Endothelial cell of umbilical vein (primary cell): ENCODE results near the gene RAMACL. TPM values are rescaled to one million over a fixed set of nuclear protein-coding genes. Genes with fewer than 3 reads are reported as not detected.

Experiments
- BruUV-seq: library from RNA; stranded (reverse); fragments of 400-500 nt; replicated peaks from 2 replicates; lab custom pipeline; 2021; lab: Mats Ljungman, UMichigan
- CTCF ChIA-PET: fragments of 300-600, 350-600 bp; sonication (Branson Sonifier 250); formaldehyde crosslinking; loops from one replicate; lab custom pipeline; 2021; ENCODE audit warnings: antibody characterized with exemption, inconsistent platforms; lab: Charles Lee
- POLR2A ChIA-PET: fragments of 300-600, 350-600 bp; sonication (Branson Sonifier 250); formaldehyde crosslinking; loops from one replicate; lab custom pipeline; 2021; ENCODE audit warnings: antibody characterized with exemption, inconsistent platforms; lab: Charles Lee
- DNase-seq: peaks from one replicate; pipeline ENCODE4 v3.0.0-alpha.2; 2011; ENCODE audit warnings: low read depth, low spot score
- FAIRE-seq: peaks from 2 replicates; lab custom pipeline; 2011; peaks lifted over from hg19 to GRCh38; lab: Jason Lieb, UNC
- H2AFZ ChIP-seq: 2 replicates; pipeline ENCODE4 v1.6.0; 2012; ENCODE audit warnings: low read depth, low read length, control low read depth, inconsistent platforms
- H3K27ac ChIP-seq: 2 replicates; pipeline ENCODE4 v1.5.1; 2011; ENCODE audit warnings: low read depth, mild to moderate bottlenecking, control low read depth, low read length, moderate library complexity; ENCODE audit not compliant: insufficient read depth
- H3K27me3 ChIP-seq, 2 experiments: 2 replicates each; pipeline versions ENCODE4 v1.6.0 to v1.6.1; 2011; ENCODE audit warnings: low read length in 2 of 2, mixed read lengths in 1 of 2; ENCODE audit not compliant: control insufficient read depth in 2 of 2, insufficient read depth in 2 of 2
- H3K36me3 ChIP-seq, 2 experiments: 2 replicates in 1 of 2; 3 replicates in 1 of 2; pipeline ENCODE4 v1.5.1; 2011; ENCODE audit warnings: low read length in 2 of 2, mild to moderate bottlenecking in 1 of 2, moderate library complexity in 1 of 2; ENCODE audit not compliant: control insufficient read depth in 2 of 2, insufficient read depth in 2 of 2; ENCODE audit errors: extremely low read depth in 1 of 2
- H3K4me1 ChIP-seq: 3 replicates; pipeline ENCODE4 v1.5.1; 2011; ENCODE audit warnings: mild to moderate bottlenecking, low read length; ENCODE audit not compliant: control insufficient read depth, insufficient read depth; ENCODE audit errors: extremely low read depth
- H3K4me2 ChIP-seq: 2 replicates; pipeline ENCODE4 v1.6.1; 2011; ENCODE audit warnings: low read length, control low read depth, mixed read lengths; ENCODE audit not compliant: insufficient read depth
- H3K4me3 ChIP-seq, 3 experiments: fragments of 200-600 bp in 1 of 3; sonication (generic), shearing (Covaris generic) in 1 of 3; replicated peaks in 1 of 3; 2 replicates each; pipeline ENCODE4 v1.5.1; 2011 to 2016; ENCODE audit warnings: control low read depth in 3 of 3, low read length in 3 of 3, mild to moderate bottlenecking in 2 of 3, inconsistent platforms in 1 of 3, low read depth in 1 of 3, moderate library complexity in 1 of 3; ENCODE audit not compliant: insufficient read depth in 1 of 3
- H3K79me2 ChIP-seq: 2 replicates; pipeline ENCODE4 v1.6.0; 2012; ENCODE audit warnings: low read length, inconsistent platforms; ENCODE audit not compliant: control insufficient read depth, insufficient read depth
- H3K9ac ChIP-seq: replicated peaks from 2 replicates; pipeline ENCODE3; 2011; ENCODE audit warnings: low read length, control low read depth; ENCODE audit not compliant: insufficient read depth; ENCODE audit errors: extremely low read depth
- H3K9me1 ChIP-seq: replicated peaks from 3 replicates; pipeline ENCODE4 v1.6.0; 2011; ENCODE audit warnings: mild to moderate bottlenecking, low read length; ENCODE audit not compliant: control insufficient read depth, insufficient read depth; ENCODE audit errors: extremely low read depth
- H3K9me3 ChIP-seq: replicated peaks from 2 replicates; pipeline ENCODE4 v1.5.1; 2012; ENCODE audit warnings: low read length, inconsistent platforms; ENCODE audit not compliant: control insufficient read depth, insufficient read depth
- H4K20me1 ChIP-seq: replicated peaks from 2 replicates; pipeline ENCODE3; 2011; ENCODE audit warnings: mild to moderate bottlenecking, low read length; ENCODE audit not compliant: control insufficient read depth, insufficient read depth; ENCODE audit errors: extremely low read depth
- EZH2 ChIP-seq: IDR thresholded peaks from 2 replicates; pipeline ENCODE4 v1.6.1; 2012; ENCODE audit warnings: borderline replicate concordance, low read depth, mild to moderate bottlenecking, moderate library complexity, low read length, inconsistent platforms; ENCODE audit not compliant: severe bottlenecking
- FOS ChIP-seq: IDR thresholded peaks from 2 replicates; pipeline ENCODE4 v1.6.1; 2011; ENCODE audit warnings: mild to moderate bottlenecking, low read length, moderate library complexity, borderline replicate concordance; ENCODE audit not compliant: insufficient read depth
- GATA2 ChIP-seq: IDR thresholded peaks from 2 replicates; pipeline ENCODE4 v1.7.0; 2011; ENCODE audit warnings: low read depth, mild to moderate bottlenecking, moderate library complexity, mixed read lengths, low read length; ENCODE audit not compliant: insufficient read length, insufficient read depth
- JUN ChIP-seq: IDR thresholded peaks from 2 replicates; pipeline ENCODE4 v1.6.1; 2011; ENCODE audit warnings: borderline replicate concordance, low read depth; ENCODE audit not compliant: insufficient read length, insufficient read depth
- MYC ChIP-seq: IDR thresholded peaks from one replicate; pipeline ENCODE4 v1.6.1; 2011; ENCODE audit warnings: mild to moderate bottlenecking, low read depth, low read length
- POLR2A ChIP-seq: IDR thresholded peaks from 2 replicates; pipeline ENCODE4 v1.6.1; 2012; ENCODE audit warnings: low read depth, mild to moderate bottlenecking, control low read depth, low read length
- POLR2AphosphoS5 ChIP-seq: IDR thresholded peaks from 2 replicates; pipeline ENCODE4 v1.6.1; 2012; ENCODE audit warnings: low read depth, mild to moderate bottlenecking, control low read depth, low read length, moderate library complexity; ENCODE audit not compliant: insufficient read depth
- dilution Hi-C: fragments of 300-500 bp; cut with MboI; formaldehyde crosslinking; loops from one replicate; pipeline ENCODE4 v1.15.0; 2019; ENCODE audit warnings: low sequenced_read_pairs; ENCODE audit not compliant: extremely low pct_ligation_motif_present
- intact Hi-C: fragments of 100-400 bp; cut with micrococcal nuclease; formaldehyde crosslinking; loops from one replicate; pipeline ENCODE4 v1.10.0; 2022
- polyA plus RNA-seq, 4 experiments: library from polyadenylated mRNA; depleted of rRNA in 3 of 4; stranded (reverse) in 3 of 4; unstranded in 1 of 4; fragments of >200 nt; gene quantifications; 2 replicates each; pipeline versions ENCODE4 v1.2.1 to v1.2.3, GENCODE V29; 2011 to 2012; ENCODE audit warnings: missing spikeins in 1 of 4
- total RNA-seq: library from RNA; stranded (reverse); gene quantifications from 2 replicates; pipeline ENCODE4 v1.2.3, GENCODE V29; 2021
- TF ChIP-seq, protein P1 (sequence below): IDR thresholded peaks from 2 replicates; pipeline ENCODE4 v1.6.1; 2011; ENCODE audit not compliant: insufficient read depth, insufficient read length
- TF ChIP-seq, protein P2 (sequence below), 2 donors: IDR thresholded peaks; 1 replicate in 1 of 2; 2 replicates in 1 of 2; pipeline ENCODE4 v1.5.1; 2011; ENCODE audit warnings: low read length in 2 of 2, mild to moderate bottlenecking in 2 of 2, moderate library complexity in 2 of 2, control low read depth in 1 of 2, inconsistent platforms in 1 of 2, low read depth in 1 of 2; ENCODE audit not compliant: insufficient read depth in 1 of 2; ENCODE audit errors: extremely low read depth in 1 of 2

The RAMACL gene
- total and polyA plus RNA-seq, 2 donors (not counting 3 experiments of a cell fraction or from before 2014, with no cell fraction given): 0.17 to 5.3 TPM

GRCh38 chr6:166608774-166609173 lies 22.3 kb upstream of the RAMACL start:
- dilution Hi-C loops (no loop called here), intact Hi-C loops (no loop called here)
- no peak for TF ChIP-seq POLR2AphosphoS5
- TF ChIP-seq, protein P1, sequence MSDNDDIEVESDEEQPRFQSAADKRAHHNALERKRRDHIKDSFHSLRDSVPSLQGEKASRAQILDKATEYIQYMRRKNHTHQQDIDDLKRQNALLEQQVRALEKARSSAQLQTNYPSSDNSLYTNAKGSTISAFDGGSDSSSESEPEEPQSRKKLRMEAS: no peak
- no peak for TF ChIP-seq POLR2A
- no peak for TF ChIP-seq FOS
- TF ChIP-seq, protein P2, sequence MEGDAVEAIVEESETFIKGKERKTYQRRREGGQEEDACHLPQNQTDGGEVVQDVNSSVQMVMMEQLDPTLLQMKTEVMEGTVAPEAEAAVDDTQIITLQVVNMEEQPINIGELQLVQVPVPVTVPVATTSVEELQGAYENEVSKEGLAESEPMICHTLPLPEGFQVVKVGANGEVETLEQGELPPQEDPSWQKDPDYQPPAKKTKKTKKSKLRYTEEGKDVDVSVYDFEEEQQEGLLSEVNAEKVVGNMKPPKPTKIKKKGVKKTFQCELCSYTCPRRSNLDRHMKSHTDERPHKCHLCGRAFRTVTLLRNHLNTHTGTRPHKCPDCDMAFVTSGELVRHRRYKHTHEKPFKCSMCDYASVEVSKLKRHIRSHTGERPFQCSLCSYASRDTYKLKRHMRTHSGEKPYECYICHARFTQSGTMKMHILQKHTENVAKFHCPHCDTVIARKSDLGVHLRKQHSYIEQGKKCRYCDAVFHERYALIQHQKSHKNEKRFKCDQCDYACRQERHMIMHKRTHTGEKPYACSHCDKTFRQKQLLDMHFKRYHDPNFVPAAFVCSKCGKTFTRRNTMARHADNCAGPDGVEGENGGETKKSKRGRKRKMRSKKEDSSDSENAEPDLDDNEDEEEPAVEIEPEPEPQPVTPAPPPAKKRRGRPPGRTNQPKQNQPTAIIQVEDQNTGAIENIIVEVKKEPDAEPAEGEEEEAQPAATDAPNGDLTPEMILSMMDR (IDR thresholded peaks at IDR 0.05; ENCODE audit: extremely low read depth in 1 of 2, insufficient read depth in 1 of 2, low read depth in 1 of 2, low read length in 2 of 2): no peak
- no peak for TF ChIP-seq GATA2
- TF ChIP-seq EZH2: no peak
- TF ChIP-seq MYC: no peak
- TF ChIP-seq JUN: no peak
- no peak overlapping the region for H3K4me3 ChIP-seq
- ChIA-PET POLR2A (interaction anchor here (1.1 kb wide), 1 partner anchor 19 kb away, joined by 3 read pairs; no protein-coding TSS in a partner anchor), CTCF (no interaction called here)
- H3K9ac ChIP-seq: no peak overlapping the region
- peaks cover 8% of the 10 kb centered on the region for H3K79me2 ChIP-seq
- H3K9me1 ChIP-seq: no peaks in the 10 kb centered on the region
- no TSS peak for BruUV-seq
- FAIRE-seq (no peak), DNase-seq (no peak)
- H3K4me1 ChIP-seq: peaks cover 9% of the 10 kb centered on the region
- no peak overlapping the region for H3K27ac ChIP-seq
- no peak overlapping the region for H2AFZ ChIP-seq
- no peaks in the 10 kb centered on the region for H4K20me1 ChIP-seq
- H3K27me3 ChIP-seq: no peaks in the 10 kb centered on the region
- H3K9me3 ChIP-seq: no peaks in the 10 kb centered on the region
- no peak overlapping the region for H3K4me2 ChIP-seq
- peaks cover 0 to 2% of the 10 kb centered on the region in 2 experiments for H3K36me3 ChIP-seq
